HepG2 (cell line): ENCODE measurements around the gene NCLN. TPM values are rescaled to one million over a fixed set of nuclear protein-coding genes. Genes with fewer than 3 reads are reported as not detected.
A peak's percentile ranks its signal among the peaks of the same experiment; 100 is the strongest.

Experiments used
- E2F2 ChIP-seq: sonication (generic); formaldehyde crosslinking; IDR thresholded peaks from 2 replicates; pipeline ENCODE4 v1.4.0; 2020; ENCODE audit warnings: missing genetic modification reagents, borderline replicate concordance
- EED ChIP-seq: sonication (generic); formaldehyde crosslinking; IDR thresholded peaks from 2 replicates; pipeline ENCODE4 v1.5.0; 2020; ENCODE audit warnings: mild to moderate bottlenecking, missing genetic modification reagents
- HCFC1 ChIP-seq: fragments of 150-350 bp; IDR thresholded peaks from 2 replicates; pipeline ENCODE4 v1.6.1; 2014; ENCODE audit warnings: low read depth, low read length
- KDM2A ChIP-seq: sonication (generic); formaldehyde crosslinking; IDR thresholded peaks from 2 replicates; pipeline ENCODE4 v1.4.0; 2020; ENCODE audit warnings: low read depth, missing genetic modification reagents, borderline replicate concordance
- KLF6 ChIP-seq: IDR thresholded peaks from 2 replicates; pipeline ENCODE4 v1.8.0; 2016; ENCODE audit warnings: missing biosample characterization, missing genetic modification reagents
- NFATC3 ChIP-seq: sonication (generic); formaldehyde crosslinking; IDR thresholded peaks from 2 replicates; pipeline ENCODE4 v1.5.1; 2020; ENCODE audit warnings: mild to moderate bottlenecking, missing genetic modification reagents
- PAWR ChIP-seq: sonication (generic); formaldehyde crosslinking; IDR thresholded peaks from 2 replicates; pipeline ENCODE4 v1.4.0; 2020; ENCODE audit warnings: missing genetic modification reagents, mild to moderate bottlenecking, borderline replicate concordance
- RAD51 ChIP-seq: fragments of 450-650 bp; IDR thresholded peaks from 2 replicates; pipeline ENCODE4 v1.6.1; 2016; ENCODE audit warnings: borderline replicate concordance
- SALL1 ChIP-seq: sonication (generic); formaldehyde crosslinking; IDR thresholded peaks from 2 replicates; pipeline ENCODE4 v1.8.0; 2022; ENCODE audit warnings: mild to moderate bottlenecking, missing genetic modification reagents
- ZFX ChIP-seq: sonication (generic); formaldehyde crosslinking; IDR thresholded peaks from 2 replicates; pipeline ENCODE4 v1.4.0; 2020; ENCODE audit warnings: mild to moderate bottlenecking, low read depth, missing genetic modification reagents, moderate library complexity
- ZNF143 ChIP-seq: sonication (generic); formaldehyde crosslinking; IDR thresholded peaks from 2 replicates; pipeline ENCODE4 v1.4.0; 2020; ENCODE audit warnings: missing genetic modification reagents
- ZNF317 ChIP-seq: sonication (generic); formaldehyde crosslinking; IDR thresholded peaks from 2 replicates; pipeline ENCODE4 v1.5.0; 2020; ENCODE audit warnings: mild to moderate bottlenecking, missing genetic modification reagents
- ZNF496 ChIP-seq: sonication (generic); formaldehyde crosslinking; IDR thresholded peaks from 2 replicates; pipeline ENCODE4 v1.8.1; 2023; ENCODE audit warnings: mild to moderate bottlenecking, moderate library complexity, missing genetic modification reagents; ENCODE audit not compliant: insufficient replicate concordance
- polyA plus RNA-seq, 8 experiments: library from polyadenylated mRNA; depleted of rRNA in 3 of 8; stranded (reverse) in 7 of 8; unstranded in 1 of 8; fragments of >200 nt; fragmentation: Illumina TruSeq in 4 of 8; extraction: Trizol in 4 of 8; gene quantifications; 2 replicates each; pipeline versions ENCODE4 v1.2.1 to v1.2.3, GENCODE V29; 2011 to 2016; ENCODE audit warnings: low read depth in 4 of 8, missing spikeins in 1 of 8, mixed read lengths in 1 of 8; ENCODE audit not compliant: insufficient read depth in 1 of 8
- total RNA-seq, 5 experiments: library from RNA; depleted of rRNA; stranded (reverse); fragments of >200 nt; fragmentation: Illumina TruSeq; extraction: Trizol; gene quantifications; 2 replicates each; pipeline ENCODE4 v1.2.3, GENCODE V29; 2016; ENCODE audit warnings: low read depth in 1 of 5
- TF ChIP-seq, protein P1 (sequence below): sonication (generic); formaldehyde crosslinking; IDR thresholded peaks from 2 replicates; pipeline ENCODE4 v1.8.1; 2023; ENCODE audit warnings: mild to moderate bottlenecking, missing genetic modification reagents
- TF ChIP-seq, protein P2 (sequence below): sonication (generic); formaldehyde crosslinking; IDR thresholded peaks from one replicate; pipeline ENCODE4 v1.5.1; 2020; ENCODE audit warnings: mild to moderate bottlenecking, missing genetic modification reagents; ENCODE audit errors: not compliant biosample characterization
- TF ChIP-seq, protein P3 (sequence below): sonication (generic); formaldehyde crosslinking; IDR thresholded peaks from 2 replicates; pipeline ENCODE4 v1.4.0; 2020; ENCODE audit warnings: mild to moderate bottlenecking, low read depth, missing genetic modification reagents

NCLN gene
- total and polyA plus RNA-seq, 2 of the 13 experiments (the other 11 are each of a cell fraction or from before 2014, with no cell fraction given): 42.6 to 56.0 TPM

- TF ChIP-seq, protein P1, sequence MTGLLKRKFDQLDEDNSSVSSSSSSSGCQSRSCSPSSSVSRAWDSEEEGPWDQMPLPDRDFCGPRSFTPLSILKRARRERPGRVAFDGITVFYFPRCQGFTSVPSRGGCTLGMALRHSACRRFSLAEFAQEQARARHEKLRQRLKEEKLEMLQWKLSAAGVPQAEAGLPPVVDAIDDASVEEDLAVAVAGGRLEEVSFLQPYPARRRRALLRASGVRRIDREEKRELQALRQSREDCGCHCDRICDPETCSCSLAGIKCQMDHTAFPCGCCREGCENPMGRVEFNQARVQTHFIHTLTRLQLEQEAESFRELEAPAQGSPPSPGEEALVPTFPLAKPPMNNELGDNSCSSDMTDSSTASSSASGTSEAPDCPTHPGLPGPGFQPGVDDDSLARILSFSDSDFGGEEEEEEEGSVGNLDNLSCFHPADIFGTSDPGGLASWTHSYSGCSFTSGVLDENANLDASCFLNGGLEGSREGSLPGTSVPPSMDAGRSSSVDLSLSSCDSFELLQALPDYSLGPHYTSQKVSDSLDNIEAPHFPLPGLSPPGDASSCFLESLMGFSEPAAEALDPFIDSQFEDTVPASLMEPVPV: no peak
- TF ChIP-seq, protein P2, sequence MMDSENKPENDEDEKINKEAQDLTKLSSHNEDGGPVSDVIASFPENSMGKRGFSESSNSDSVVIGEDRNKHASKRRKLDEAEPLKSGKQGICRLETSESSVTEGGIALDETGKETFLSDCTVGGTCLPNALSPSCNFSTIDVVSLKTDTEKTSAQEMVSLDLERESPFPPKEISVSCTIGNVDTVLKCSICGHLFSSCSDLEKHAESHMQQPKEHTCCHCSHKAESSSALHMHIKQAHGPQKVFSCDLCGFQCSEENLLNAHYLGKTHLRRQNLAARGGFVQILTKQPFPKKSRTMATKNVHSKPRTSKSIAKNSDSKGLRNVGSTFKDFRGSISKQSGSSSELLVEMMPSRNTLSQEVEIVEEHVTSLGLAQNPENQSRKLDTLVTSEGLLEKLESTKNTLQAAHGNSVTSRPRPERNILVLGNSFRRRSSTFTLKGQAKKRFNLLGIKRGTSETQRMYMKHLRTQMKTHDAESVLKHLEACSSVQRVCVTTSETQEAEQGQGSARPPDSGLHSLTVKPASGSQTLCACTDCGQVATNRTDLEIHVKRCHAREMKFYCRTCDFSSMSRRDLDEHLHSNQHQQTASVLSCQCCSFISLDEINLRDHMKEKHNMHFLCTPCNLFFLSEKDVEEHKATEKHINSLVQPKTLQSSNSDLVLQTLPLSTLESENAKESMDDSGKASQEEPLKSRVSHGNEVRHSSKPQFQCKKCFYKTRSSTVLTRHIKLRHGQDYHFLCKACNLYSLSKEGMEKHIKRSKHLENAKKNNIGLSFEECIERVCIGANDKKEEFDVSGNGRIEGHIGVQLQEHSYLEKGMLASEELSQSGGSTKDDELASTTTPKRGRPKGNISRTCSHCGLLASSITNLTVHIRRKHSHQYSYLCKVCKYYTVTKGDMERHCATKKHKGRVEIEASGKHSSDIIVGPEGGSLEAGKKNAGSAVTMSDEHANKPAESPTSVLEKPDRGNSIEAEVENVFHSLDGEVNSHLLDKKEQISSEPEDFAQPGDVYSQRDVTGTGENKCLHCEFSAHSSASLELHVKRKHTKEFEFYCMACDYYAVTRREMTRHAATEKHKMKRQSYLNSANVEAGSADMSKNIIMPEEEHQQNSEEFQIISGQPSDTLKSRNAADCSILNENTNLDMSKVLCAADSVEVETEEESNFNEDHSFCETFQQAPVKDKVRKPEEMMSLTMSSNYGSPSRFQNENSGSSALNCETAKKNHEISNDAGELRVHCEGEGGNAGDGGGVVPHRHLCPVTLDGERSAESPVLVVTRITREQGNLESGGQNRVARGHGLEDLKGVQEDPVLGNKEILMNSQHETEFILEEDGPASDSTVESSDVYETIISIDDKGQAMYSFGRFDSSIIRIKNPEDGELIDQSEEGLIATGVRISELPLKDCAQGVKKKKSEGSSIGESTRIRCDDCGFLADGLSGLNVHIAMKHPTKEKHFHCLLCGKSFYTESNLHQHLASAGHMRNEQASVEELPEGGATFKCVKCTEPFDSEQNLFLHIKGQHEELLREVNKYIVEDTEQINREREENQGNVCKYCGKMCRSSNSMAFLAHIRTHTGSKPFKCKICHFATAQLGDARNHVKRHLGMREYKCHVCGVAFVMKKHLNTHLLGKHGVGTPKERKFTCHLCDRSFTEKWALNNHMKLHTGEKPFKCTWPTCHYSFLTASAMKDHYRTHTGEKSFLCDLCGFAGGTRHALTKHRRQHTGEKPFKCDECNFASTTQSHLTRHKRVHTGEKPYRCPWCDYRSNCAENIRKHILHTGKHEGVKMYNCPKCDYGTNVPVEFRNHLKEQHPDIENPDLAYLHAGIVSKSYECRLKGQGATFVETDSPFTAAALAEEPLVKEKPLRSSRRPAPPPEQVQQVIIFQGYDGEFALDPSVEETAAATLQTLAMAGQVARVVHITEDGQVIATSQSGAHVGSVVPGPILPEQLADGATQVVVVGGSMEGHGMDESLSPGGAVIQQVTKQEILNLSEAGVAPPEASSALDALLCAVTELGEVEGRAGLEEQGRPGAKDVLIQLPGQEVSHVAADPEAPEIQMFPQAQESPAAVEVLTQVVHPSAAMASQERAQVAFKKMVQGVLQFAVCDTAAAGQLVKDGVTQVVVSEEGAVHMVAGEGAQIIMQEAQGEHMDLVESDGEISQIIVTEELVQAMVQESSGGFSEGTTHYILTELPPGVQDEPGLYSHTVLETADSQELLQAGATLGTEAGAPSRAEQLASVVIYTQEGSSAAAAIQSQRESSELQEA: peak; percentile 36
- TF ChIP-seq ZNF317 (CRISPR knock-in tag): no peak
- 0 out of 2 replicates have a peak, but pooled peaks have one; percentile 6 for TF ChIP-seq KDM2A
- no peak for TF ChIP-seq HCFC1
- TF ChIP-seq RAD51: no peak
- TF ChIP-seq E2F2: no peak
- TF ChIP-seq ZNF143: no peak
- TF ChIP-seq EED (CRISPR knock-in tag): 0 out of 2 replicates have a peak, but pooled peaks have one; percentile 49
- no peak for TF ChIP-seq NFATC3 (CRISPR knock-in tag)
- TF ChIP-seq, protein P3, sequence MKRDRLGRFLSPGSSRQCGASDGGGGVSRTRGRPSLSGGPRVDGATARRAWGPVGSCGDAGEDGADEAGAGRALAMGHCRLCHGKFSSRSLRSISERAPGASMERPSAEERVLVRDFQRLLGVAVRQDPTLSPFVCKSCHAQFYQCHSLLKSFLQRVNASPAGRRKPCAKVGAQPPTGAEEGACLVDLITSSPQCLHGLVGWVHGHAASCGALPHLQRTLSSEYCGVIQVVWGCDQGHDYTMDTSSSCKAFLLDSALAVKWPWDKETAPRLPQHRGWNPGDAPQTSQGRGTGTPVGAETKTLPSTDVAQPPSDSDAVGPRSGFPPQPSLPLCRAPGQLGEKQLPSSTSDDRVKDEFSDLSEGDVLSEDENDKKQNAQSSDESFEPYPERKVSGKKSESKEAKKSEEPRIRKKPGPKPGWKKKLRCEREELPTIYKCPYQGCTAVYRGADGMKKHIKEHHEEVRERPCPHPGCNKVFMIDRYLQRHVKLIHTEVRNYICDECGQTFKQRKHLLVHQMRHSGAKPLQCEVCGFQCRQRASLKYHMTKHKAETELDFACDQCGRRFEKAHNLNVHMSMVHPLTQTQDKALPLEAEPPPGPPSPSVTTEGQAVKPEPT (CRISPR knock-in tag): peak; percentile 57; the same call in 1 of the 2 replicates
- TF ChIP-seq KLF6 (CRISPR knock-in tag): no peak
- 0 out of 2 replicates have a peak, but pooled peaks have one; percentile 9 for TF ChIP-seq ZFX (CRISPR knock-in tag)
- TF ChIP-seq ZNF496 (CRISPR knock-in tag): no peak
- TF ChIP-seq PAWR (CRISPR knock-in tag): 0 out of 2 replicates have a peak, but pooled peaks have one; percentile 47
- no peak for TF ChIP-seq SALL1 (CRISPR knock-in tag)
Measured at GRCh38 chr19:3186160-3186688, 494 bp downstream of the NCLN start (continued).
